GM19467 (cell line): Measurements from ENCODE around the gene PSMD8.
"Not testable (repeated sequence)": the region's sequence is repeated elsewhere in the genome, so short reads cannot be mapped to it uniquely, and the experiment has no call there.

Experiments used
- ATAC-seq: cut with Tn5 transposase; IDR thresholded peaks from one replicate; pipeline ENCODE4 v1.9.1; 2021; ENCODE audit warnings: mild to moderate bottlenecking, moderate library complexity; ENCODE audit not compliant: unreplicated experiment

The PSMD8 gene

DNA sequence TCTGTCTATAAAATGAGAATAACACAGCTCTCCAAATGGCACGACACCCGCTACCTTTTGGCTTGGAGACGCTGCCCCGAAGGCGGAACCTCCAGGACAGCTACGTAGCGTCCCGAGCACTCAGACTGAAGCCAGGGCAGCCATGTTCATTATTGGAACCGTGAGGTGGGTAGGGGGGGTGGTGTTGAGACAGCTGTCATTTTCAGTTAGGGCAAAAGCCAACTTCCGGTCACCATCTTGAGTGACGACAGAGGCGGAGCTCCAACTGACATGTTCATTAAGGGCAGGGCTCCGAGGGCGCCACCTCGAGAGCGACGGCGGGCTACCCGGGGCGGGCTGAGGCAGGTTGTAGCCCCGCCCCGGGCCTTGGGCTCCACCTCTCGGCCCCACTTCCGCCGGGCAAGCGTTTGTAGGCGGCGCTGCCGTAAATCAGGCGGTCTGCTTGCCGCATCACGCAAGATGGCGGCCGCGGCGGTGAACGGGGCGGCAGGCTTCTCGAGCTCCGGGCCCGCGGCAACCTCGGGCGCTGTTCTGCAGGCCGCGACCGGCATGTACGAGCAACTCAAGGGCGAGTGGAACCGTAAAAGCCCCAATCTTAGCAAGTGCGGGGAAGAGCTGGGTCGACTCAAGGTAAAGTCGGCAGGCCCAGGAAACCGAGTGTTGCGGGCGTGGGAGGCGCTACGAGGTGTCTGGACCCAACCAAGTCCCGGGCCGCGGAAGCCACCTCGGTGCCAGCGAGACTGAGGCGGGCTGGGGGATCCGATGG lies at the start of gene PSMD8:
Gene PSMD8 (plus strand): TSS at position 240 of the 766 bp plus-strand sequence. CDS start 31 bp downstream, at position 271.
- ATAC-seq, result peak; percentile 91

DNA sequence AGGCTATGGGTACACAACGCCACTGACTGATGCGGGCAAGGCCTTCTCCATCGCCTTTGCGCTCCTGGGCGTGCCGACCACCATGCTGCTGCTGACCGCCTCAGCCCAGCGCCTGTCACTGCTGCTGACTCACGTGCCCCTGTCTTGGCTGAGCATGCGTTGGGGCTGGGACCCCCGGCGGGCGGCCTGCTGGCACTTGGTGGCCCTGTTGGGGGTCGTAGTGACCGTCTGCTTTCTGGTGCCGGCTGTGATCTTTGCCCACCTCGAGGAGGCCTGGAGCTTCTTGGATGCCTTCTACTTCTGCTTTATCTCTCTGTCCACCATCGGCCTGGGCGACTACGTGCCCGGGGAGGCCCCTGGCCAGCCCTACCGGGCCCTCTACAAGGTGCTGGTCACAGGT lies 47.8 kb upstream of the PSMD8 start:
- no peak for ATAC-seq

DNA sequence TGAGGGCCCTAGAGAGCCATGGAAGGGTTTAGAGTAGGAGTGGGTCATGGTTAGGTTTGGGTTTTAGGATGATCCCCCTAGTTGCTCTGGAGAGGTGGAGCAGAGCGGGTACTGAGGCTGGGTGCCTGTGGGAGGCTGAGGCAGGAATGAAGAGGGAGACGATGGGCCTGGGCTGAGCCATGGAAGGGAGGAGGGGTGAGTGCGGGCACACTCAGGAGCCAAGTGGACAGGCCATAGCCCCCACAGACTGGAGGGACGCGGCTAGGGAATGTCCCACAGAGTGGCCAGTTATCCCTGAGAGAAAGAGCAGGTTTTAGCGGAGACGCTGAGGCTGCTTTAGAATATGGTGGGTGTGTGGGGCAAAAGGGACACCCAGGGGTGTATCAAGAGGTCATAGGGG lies 44.7 kb upstream of the PSMD8 start:
- no peak for ATAC-seq

DNA sequence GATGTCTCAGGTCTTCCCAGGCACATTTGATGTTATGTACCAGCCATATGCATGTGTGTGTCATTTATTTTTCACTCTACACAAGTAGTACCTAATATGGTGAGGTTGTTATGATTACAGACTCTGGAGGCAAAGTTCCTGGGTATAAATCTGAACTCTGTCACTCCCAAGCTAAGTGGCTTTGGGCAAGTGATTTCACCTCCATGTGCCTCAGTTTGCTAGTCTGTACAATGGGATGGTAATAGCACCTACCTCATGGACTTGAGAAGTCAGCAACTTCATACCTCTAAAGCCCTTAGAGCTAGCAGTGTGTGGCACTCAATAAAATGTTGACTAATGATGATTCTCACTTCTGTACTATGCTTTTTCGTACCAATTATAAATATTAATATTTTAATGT lies 42.6 kb upstream of the PSMD8 start:
- no peak for ATAC-seq

- ATAC-seq, result no peak
These were observed 41.1 kb upstream of the PSMD8 start for GRCh38 chr19:38333245-38333644.

DNA sequence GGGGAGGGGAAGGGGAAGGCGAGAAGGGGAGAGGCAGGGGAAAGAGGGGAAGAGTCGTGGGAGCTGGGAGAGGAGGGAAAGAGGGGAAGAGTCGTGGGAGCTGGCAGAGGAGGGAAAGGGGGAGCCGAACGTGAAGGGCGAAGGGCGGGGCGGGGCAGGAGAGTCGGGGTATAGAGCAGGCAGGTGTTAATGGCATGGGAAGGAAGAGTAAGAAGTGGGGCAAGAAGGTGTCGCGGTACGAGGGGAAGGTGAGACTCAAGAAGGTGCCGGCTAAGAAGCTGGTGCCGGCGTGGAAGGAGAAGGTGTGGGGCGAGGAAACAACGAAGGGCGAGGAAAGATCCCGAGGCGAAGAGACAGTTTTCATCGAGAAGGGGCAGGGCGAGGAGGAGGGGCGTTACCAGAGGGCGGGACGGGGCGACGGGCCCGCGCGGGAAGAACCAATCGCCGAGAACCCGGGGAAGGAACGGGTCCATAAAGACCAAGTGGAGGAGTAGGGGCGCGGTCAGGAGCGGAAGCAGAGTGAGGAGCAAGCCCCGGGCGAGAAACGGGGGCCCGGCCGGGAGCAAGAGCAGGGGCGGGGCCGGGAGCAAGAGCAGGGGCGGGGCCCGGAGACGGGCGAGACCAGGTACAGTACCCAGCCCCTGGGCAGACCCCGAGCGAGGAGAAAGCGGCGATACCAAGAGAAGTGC lies 38.3 kb upstream of the PSMD8 start:
- ATAC-seq, result peak; percentile 69

DNA sequence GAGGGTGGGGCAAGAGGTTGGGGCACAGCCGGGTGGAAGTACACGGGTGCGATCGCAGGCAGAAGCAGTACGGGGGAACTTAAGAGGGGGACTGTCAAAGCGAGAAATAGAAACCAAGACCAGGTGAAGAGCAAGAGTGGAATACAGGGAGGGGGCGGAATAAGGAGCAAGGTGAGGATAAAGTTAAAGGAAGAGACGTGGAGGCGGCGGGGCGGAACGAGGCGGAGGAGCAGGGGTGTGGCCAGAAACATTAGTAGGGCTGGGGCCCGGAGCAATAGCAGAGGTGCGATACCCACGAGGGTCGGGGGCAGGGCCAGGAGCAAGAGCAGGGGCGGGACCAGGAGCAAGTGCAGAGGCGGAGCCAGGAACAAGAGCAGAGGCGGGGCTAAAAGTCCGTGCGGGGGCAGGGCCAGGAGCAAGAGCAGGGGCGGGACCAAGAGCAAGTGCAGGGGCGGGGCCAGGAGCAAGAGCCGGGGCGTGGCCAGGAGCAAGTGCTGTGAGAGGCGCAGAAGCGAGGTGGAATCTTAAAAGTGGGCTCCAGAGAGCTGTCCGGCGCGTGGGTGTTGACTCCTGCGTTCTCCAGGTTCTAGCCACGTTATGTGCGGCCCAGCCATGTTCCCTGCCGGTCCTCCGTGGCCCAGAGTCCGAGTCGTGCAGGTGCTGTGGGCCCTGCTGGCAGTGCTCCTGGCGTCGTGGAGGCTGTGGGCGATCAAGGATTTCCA lies 37.6 kb upstream of the PSMD8 start:
- peak; percentile 48 for ATAC-seq

- ATAC-seq, result no peak
These were observed 37.1 kb upstream of the PSMD8 start for GRCh38 chr19:38337360-38337653.

DNA sequence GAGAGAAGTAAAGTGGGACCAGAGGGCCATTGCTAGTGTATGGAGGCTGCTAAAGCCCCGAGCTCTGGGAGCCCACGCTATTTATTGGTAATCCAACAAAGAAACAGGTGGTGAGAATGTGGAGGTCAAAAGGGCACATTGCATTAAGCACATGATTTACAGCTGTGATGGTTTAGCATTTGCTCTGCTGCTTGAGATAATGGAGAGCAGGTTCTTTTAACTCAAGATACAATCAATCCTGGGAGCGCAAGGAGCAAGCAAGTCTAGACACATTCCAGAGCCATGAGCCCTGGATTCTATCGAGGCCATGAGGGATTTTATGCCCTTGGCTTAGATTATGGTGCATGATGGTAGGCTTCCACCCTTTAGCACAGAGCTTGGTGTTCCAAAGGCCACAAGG lies 35.4 kb upstream of the PSMD8 start:
- ATAC-seq, result not testable (repeated sequence)

GRCh38 chr19:38340927-38341326 lies 33.4 kb upstream of the PSMD8 start:
- ATAC-seq, result no peak

DNA sequence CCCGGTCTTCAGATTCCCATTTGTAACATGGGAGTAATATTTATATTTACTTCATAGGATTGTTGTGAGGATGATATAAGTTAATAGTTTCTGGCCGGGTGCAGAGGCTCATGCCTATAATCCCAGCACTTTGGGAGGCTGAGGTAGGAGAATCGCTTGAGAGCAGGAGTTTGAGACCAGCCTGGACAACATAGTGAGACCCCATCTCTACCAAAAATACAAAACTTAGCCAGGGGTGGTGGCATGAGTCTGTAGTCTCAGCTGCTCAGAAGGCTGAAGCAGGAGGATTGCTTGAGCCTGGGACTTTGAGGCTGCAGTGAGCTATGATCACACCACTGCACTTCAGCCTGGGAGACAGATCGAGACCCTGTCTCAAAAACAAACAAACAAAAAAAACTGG lies 27.5 kb upstream of the PSMD8 start:
- ATAC-seq, result no peak

- no peak for ATAC-seq
These were observed 23.5 kb upstream of the PSMD8 start for GRCh38 chr19:38350883-38351282.

DNA sequence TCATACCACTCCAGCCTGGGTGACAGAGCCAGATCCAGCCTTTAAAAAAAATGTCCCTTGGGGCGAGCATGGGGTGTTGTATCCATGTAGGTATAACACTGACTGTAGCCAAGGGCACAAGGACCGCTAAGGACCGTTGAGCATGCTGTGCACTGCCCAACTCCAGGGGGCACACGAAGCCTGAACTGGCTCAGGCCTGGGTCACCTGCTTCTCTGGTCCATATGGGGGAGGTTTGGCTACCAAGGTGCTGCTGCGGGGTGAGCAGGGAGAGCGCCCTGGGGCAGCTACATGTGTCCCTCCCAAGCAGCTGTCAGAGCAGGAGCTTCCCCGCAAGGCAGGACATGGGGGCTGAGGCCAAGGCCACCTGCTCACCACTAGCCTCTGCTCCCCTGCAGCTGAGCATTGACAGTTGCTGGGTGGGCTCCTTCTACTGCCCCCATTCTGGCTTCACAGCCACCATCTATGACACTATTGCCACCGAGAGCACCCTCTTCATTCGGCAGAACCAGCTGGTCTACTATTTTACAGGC lies 22.4 kb upstream of the PSMD8 start:
- ATAC-seq, result no peak

- ATAC-seq, result no peak
These were observed 21.8 kb upstream of the PSMD8 start for GRCh38 chr19:38352611-38353010.

GRCh38 chr19:38355728-38356725 lies 18.3 kb upstream of the PSMD8 start:
- ATAC-seq, result no peak

- ATAC-seq, result no peak
These were observed 16.3 kb upstream of the PSMD8 start for GRCh38 chr19:38358071-38358470.

DNA sequence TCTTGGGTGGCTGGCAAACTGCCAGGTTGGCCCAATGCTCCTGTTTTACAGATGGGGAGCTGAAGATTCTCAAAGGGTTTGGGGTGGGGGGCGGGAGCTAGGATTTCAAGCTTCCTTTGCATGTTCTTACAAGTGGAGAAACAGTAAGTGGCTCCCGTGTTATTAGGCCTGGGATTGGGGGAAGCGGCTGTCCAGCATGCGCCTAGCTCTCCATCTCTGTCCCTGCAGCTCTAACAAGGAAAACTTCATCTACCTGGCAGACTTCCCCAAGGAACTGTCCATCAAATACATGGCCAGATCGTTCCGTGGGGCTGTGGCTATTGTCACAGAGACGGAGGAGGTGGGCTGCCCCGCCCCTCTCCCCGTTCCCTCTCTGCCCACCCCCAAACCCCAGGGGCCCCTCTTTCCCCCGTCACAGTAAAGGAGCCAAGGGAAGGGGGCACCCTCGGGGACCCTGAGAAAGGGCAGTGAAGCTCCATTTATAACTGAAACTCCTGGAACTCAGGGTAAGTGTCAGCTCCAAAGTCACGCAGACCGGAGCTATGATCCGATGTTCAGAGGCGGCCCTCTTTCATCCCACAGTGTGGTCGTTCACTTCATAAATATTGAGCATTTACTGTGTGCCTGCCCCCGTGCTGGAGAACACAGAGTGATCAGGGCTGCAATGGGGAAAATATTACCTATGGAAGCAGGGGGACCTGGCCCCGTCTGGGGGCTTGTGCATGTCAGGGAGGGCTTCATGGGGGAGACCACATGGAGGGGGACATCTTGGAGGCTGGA lies 14.9 kb upstream of the PSMD8 start:
- no peak for ATAC-seq

GRCh38 chr19:38360351-38360750 lies 14.0 kb upstream of the PSMD8 start:
- ATAC-seq, result no peak

GRCh38 chr19:38360839-38361631 lies 13.3 kb upstream of the PSMD8 start:
- ATAC-seq, result no peak
